HG03565 (cell line): ENCODE data around the gene DQX1.

ENCODE experiments used
- ATAC-seq: cut with Tn5 transposase; IDR thresholded peaks from one replicate; pipeline ENCODE4 v1.9.1; 2021; ENCODE audit warnings: mild to moderate bottlenecking, moderate library complexity; ENCODE audit not compliant: unreplicated experiment

Gene DQX1

DNA sequence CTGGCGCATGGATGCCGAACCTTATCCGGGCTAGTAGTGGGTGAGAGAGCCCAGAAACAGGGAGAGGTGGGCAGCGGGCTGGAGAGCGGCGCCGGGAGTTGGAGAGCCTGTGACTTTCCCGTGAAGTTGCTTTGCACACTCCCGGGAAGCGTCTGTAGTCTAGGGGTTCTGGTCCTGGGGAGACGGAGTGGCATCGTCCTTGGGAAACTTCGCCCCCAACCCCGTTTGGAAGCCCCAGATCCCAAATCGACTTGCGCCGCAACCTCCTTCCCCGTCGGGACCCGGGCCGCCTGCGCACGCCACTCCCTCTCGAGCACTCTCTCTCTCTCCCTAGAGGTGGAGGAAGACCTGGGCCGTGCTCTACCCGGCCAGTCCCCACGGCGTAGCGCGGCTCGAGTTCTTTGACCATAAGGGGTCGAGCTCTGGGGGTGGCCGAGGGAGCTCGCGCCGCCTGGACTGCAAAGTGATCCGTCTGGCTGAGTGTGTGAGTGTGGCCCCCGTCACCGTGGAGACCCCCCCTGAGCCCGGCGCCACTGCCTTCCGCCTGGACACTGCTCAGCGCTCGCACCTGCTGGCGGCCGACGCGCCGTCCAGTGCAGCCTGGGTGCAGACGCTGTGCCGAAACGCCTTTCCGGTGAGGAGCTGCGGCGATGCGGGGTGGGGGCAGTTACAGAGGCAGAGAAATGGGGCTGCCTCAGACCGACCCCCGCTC, 28.9 kb upstream of the DQX1 start:
- no peak for ATAC-seq

DNA sequence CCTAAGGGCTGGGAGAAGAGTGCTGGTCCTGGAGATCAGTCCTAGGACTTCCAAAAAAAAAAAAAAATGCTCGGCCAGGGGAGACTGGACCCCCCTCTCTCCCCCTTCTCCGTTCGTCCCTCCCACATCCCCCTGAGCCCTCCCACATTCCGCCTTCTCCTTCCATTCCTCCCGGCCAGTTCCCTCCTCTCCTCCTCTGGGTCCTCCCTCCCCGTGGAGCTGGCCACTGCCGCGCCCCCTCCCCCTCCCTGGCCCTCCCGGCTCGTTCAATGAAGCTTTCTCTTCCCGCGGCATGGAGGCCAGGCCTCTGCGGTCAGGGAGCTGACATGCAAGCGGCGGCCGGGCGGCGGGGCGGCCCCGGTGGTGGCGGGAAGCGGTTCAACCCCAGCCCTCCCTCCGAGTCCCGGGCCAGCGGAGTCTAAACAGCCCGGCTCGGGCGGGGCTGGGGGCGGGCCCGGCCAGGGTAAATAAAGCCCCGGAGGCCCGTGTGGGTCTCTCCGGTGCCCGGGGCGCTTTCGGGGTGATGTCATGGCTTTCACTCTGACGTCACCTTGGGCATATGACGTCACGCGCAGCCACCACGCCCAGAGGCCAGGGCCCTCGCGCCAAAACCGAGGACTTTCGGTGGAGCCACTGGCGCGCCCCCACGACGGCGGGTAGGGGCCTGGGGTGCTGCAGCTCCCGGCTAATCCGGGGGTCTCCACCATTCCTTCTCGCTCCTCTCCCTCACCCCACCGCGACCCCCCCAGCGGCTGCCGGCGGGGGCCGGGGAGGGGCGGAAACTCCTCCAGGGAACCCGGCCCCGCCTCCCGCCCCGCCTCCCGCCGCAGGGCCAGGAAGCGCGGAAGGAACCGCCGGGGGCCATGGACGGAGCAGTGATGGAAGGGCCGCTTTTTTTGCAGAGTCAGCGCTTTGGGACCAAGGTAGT, 28.1 kb upstream of the DQX1 start, which contains the start of the genes DOK1 and LOXL3:
Gene DOK1, plus strand, starts transcription at position 829 of the 928 bp plus-strand sequence. Its CDS starts 35 bp downstream, at position 864.
Gene LOXL3, minus strand, starts transcription at position 51 of the 928 bp plus-strand sequence. CDS start 1,308 bp downstream, outside the sequence.
- ATAC-seq: peak; percentile 40

- no peak for ATAC-seq
Observed at GRCh38 chr2:74552914-74553811, 27.1 kb upstream of the DQX1 start.

- no peak for ATAC-seq
Observed at GRCh38 chr2:74551942-74552913, 26.2 kb upstream of the DQX1 start.

DNA sequence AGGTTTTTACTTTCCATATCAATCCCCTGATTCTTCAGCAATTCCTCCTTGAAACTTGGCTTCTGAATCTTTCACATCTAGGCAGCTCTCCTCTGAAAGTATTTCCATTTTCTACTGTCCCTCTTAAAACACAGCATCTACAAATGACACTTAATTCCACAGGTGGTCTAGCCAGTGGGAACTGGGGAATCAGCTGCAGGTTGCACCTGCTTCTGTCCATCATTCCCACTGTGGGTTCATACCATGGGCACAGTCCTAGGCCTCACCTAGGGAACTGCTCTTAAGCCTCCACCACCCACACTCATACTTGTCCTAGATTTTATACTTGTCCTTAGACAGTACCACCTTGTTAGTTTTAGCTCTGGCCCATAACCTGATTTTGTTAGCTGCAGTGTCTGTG, 25.5 kb upstream of the DQX1 start:
- no peak for ATAC-seq

DNA sequence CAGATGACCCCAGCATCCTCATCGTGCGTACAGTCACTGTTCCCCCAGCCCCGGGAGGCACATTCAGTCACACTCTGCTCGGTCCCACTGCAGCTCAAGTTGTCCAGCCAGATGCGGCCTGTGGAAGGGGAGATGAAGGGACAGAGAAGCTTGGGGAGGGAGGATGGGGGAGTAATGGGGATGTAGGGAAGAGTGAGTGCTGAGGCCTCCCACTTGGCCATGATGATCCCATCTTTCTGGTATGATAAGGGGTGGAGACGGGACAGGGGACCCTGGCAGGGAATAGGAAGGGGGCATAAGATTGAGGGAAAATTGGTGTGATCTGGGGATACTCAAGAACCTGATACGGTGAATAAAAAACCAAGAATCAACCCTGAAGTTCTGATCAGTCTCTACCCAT, 24.2 kb upstream of the DQX1 start:
- ATAC-seq: no peak

GRCh38 chr2:74548900-74549826, 23.1 kb upstream of the DQX1 start:
- ATAC-seq: no peak

DNA sequence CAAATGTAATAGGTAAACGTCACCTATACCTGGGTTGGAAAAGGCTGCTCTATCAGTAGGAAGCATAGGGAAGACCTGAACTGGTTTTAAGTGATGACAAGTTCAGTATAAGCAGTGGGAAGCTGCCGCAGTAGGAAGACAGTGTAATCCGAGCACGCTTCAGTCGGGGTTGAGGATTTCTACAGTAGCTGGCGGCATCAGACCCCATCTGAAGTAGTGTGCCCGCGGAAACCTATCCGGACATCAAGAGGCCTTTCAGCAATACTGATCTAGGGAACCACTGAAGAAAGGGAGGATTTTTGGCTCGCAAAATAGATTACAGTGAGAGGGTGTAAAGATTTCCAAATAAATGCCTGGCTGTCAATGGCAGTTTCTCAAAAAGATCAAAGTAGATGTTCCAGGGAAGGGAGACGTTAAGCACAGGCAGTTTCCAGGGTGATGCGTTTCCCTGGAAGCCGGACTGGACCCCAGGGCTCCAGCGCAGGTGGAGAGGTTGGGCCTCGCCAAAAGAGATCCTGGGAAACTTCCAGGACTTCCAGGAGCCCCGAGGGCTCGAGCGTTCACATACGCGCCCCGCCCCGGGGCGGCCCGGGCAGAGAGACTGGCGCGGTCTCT, 22.4 kb upstream of the DQX1 start:
- no peak for ATAC-seq

DNA sequence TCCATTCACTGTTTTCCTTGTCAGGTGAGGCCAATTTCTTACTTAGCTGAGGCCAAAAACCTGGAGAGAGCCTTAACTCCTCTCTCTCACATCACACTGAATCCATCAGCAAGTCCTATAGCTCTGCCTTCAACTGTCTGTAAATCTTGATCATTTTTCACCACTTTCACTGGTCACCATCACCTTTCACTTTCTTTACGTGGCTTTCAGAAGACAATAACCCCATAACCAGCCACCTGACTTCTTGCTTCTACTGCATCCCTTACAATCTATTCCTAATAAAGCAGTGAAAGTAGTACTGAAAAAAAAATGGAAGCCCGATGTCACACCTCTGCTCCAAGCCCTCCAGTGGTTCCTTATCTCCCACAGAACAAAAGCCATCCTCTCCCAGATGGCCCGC, 20.0 kb upstream of the DQX1 start:
- no peak for ATAC-seq

- ATAC-seq: no peak
Observed at GRCh38 chr2:74544634-74545033, 18.6 kb upstream of the DQX1 start.

GRCh38 chr2:74542978-74543377, 16.9 kb upstream of the DQX1 start:
- no peak for ATAC-seq

GRCh38 chr2:74540291-74540690, 14.3 kb upstream of the DQX1 start:
- ATAC-seq: no peak

GRCh38 chr2:74538881-74539339, 12.9 kb upstream of the DQX1 start:
- ATAC-seq: peak; percentile 59

- no peak for ATAC-seq
Observed at GRCh38 chr2:74537140-74537539, 11.1 kb upstream of the DQX1 start.

DNA sequence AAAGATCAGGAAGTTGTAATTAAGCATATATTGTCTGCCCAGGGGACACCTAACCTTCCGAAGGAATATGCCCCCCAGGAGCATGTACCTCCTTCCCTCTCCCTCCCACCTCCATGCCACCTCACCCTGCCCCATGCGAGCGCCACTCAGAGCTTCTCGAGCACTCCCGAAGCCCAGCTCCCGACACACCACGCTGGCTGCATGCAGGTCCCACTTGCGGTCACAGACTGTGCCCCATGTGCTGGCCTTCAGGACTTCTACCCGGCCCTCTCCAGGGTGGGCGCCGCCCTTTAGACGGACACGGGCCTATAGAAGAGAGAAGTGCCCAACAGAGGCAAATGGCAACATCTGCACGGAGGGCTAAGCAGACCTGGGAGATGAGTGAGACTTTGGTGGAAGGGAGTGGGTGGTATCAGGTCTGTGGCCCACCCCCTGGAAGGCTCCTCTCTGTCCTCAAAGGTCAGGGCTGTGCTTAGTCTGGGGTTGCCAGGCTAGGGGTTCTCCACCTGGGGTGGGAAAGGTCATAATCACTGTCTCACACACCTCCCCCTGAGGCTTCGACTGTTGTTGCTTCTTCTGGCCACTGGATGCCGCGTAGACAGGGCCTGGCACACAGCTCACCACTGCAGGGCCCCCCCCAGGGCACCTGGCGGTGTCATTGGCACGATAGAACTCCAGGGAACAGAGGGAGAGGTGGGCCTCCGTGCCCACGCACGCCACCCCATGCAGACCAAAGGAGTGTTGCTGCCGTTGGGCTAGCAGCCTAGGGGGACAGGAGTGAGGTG, 10.3 kb upstream of the DQX1 start:
- no peak for ATAC-seq

DNA sequence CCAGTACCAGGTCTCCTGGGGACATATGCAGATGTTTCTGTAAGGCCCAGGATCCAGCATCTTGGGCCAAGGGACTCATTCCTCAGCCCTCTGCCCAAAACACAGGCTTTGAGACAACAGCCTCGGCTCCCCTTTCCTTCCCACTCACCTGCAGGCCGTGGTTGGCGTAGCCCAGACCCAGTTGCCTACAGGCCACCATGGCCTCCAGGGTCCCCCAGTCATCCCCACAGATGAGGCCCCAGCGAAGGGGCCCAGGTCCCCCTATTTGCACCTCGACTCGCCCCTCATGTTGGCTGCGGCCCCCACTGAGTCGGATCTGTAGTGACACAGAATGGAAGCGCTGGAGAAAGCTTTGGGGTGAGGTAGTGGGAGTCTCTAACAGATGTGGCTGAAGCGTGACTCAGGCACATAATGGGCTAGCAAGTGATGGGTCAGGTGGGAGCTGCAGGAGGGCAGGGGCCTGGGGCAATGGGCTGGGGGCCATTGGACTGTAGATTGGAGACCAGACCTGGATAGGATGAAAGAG, 9.5 kb upstream of the DQX1 start:
- no peak for ATAC-seq

DNA sequence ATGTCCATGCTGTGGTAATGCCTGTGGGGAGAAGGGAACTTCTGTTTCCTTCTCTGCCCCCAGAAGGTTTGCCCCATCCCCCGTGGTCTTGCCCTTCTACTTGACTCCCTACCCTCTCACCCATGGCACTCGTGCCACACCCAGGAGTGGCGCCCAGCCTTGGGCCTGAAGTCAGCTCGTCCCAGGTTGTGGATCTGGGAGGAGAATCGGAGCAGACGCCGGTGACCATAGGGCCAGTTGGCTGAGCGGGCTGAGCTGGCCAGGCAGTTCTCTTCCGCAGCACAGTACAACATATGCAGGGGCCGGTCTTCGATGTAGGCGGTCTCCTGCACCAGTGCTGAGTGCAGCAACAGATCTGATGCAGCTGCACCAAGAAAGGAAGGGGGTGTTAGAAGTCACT, 8.4 kb upstream of the DQX1 start:
- no peak for ATAC-seq
